ENCODE results near the gene C1QTNF5. TPM values are rescaled to one million over a fixed set of nuclear protein-coding genes. Genes with fewer than 3 reads are reported as not detected.

C1QTNF5 gene
- total RNA-seq, 1 donor: 5.3 TPM

- TF ChIP-seq CTCF (IDR thresholded peaks at IDR 0.05; ENCODE audit: insufficient read depth, low read length): no peak
- DNase-seq (ENCODE audit: low read depth): no peak
These were observed 49.7 kb downstream of the C1QTNF5 start for GRCh38 chr11:119290894-119291497.

More at GRCh38 chr11:119290894-119291497, 49.7 kb downstream of the C1QTNF5 start:
- H3K4me3 ChIP-seq (ENCODE audit: low read depth, low read length): no peak overlapping the region

Small RNA genes within 50 kb of the gene (small RNA-seq; reads per million reads assigned to genes)
- gene RF01225: not detected
- gene RNU6-262P: not detected

Other genes starting within 250 kb of the C1QTNF5 start
- 7.0 and 30.5 TPM in 2 replicates for gene DPAGT1, start 239.0 kb downstream of the C1QTNF5 start, total RNA-seq (ENCODE audit: low replicate concordance)
- 2.6 and 4.9 TPM in 2 replicates for gene C2CD2L, start 233.5 kb downstream of the C1QTNF5 start, total RNA-seq (ENCODE audit: low replicate concordance)
- gene HINFP, start 219.3 kb downstream of the C1QTNF5 start, total RNA-seq (ENCODE audit: low replicate concordance): 8.7 and 19.1 TPM in 2 replicates
- gene ABCG4, start 191.8 kb downstream of the C1QTNF5 start, total RNA-seq (ENCODE audit: low replicate concordance): 0.08 TPM in 1 of 2 replicates, not detected in the other
- 16.5 and 18.3 TPM in 2 replicates for gene NLRX1, start 172.2 kb downstream of the C1QTNF5 start, total RNA-seq (ENCODE audit: low replicate concordance)
- not detected in 2 replicates for gene NHERF4, start 155.4 kb downstream of the C1QTNF5 start, total RNA-seq (ENCODE audit: low replicate concordance)
- 4.0 and 11.4 TPM in 2 replicates for gene CBL, start 134.5 kb downstream of the C1QTNF5 start, total RNA-seq (ENCODE audit: low replicate concordance)
- 2.2 and 52.1 TPM in 2 replicates for gene MCAM, start 23.8 kb downstream of the C1QTNF5 start, total RNA-seq (ENCODE audit: low replicate concordance)
- 4.7 and 7.1 TPM in 2 replicates for gene RNF26, start 6.4 kb downstream of the C1QTNF5 start, total RNA-seq (ENCODE audit: low replicate concordance)
- gene MFRP, start 5.8 kb upstream of the C1QTNF5 start, total RNA-seq (ENCODE audit: low replicate concordance): 0.08 TPM in 1 of 2 replicates, not detected in the other
- gene USP2, start 40.8 kb upstream of the C1QTNF5 start, total RNA-seq (ENCODE audit: low replicate concordance): 0.36 TPM in 1 of 2 replicates, not detected in the other
- 96.6 and 164 TPM in 2 replicates for gene THY1, start 82.3 kb upstream of the C1QTNF5 start, total RNA-seq (ENCODE audit: low replicate concordance)